ENCODE measurements around the gene PPP1R14C.
A peak's percentile ranks its signal among the peaks of the same experiment; 100 is the strongest.

PPP1R14C gene

DNA sequence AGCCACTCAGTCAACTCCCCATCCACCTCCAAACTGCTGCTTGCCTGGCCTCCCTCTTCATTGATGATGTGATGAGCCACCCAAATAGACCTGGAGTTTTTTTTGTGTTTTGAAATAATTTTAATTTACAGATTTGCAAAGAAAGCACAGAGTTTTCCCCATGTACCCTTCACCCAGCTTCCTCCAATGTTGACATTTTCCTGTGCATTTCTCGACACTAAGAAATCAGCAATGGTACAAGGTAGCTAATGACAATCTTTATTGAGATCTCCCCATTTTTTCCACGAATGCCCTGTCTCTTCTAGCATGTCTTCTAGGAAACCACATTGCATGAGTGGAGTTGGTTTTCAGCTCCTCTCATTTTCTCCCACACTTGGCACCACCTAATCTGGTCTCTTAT, 30.1 kb downstream of the PPP1R14C start:
- Histone ChIP-seq H4K8ac (ENCODE audit: low read length) (no peak overlapping the region), H3K27me3 (ENCODE audit: control insufficient read depth in 1 of 2, insufficient read depth in 1 of 2, low read length in 2 of 2) (no peaks in the 10 kb centered on the region), H3K4me3 (ENCODE audit: insufficient read depth in 1 of 2, low read depth in 1 of 2, low read length in 2 of 2) (no peak overlapping the region), H3K4me1 (ENCODE audit: control insufficient read depth, insufficient read depth, low read depth, low read length) (peaks cover 19% of the 10 kb centered on the region), H2AK5ac (ENCODE audit: low read length, severe bottlenecking) (no peak overlapping the region), H3K27ac (ENCODE audit: low read length, poor library complexity, severe bottlenecking) (no peak overlapping the region), H3K23ac (ENCODE audit: low read length in 2 of 2) (no peak overlapping the region), H3K4me2 (ENCODE audit: low read length, poor library complexity, severe bottlenecking) (no peak overlapping the region), H3K36me3 (ENCODE audit: control insufficient read depth in 1 of 2, insufficient read depth in 2 of 2, low read depth in 1 of 2, low read length in 2 of 2) (no peaks in the 10 kb centered on the region), H3K9me3 (ENCODE audit: control insufficient read depth, low read length) (no peaks in the 10 kb centered on the region), H3K79me1 (replicated peaks; ENCODE audit: low read length, poor library complexity, severe bottlenecking) (no peaks in the 10 kb centered on the region), H2BK12ac (ENCODE audit: low read length in 2 of 2) (no peak overlapping the region), H2BK120ac (ENCODE audit: low read depth, low read length) (no peak overlapping the region), H3K9ac (ENCODE audit: low read length) (no peak overlapping the region), H2AFZ (ENCODE audit: low read depth, low read length) (no peak overlapping the region), H4K91ac (ENCODE audit: low read length) (no peak overlapping the region), H3K4ac (ENCODE audit: low read depth in 1 of 2, low read length in 2 of 2) (no peak overlapping the region), H3K18ac (ENCODE audit: low read depth in 1 of 2, low read length in 2 of 2) (no peak overlapping the region), H2BK5ac (ENCODE audit: low read depth, low read length, poor library complexity, severe bottlenecking) (no peak overlapping the region), H3K14ac (ENCODE audit: low read length in 2 of 2) (no peak overlapping the region), H2BK15ac (ENCODE audit: low read depth, poor library complexity, severe bottlenecking) (no peak overlapping the region)
- DNase-seq: no peak
- 80% methylated on average over 2 of the region's 2 CpGs for WGBS

DNA sequence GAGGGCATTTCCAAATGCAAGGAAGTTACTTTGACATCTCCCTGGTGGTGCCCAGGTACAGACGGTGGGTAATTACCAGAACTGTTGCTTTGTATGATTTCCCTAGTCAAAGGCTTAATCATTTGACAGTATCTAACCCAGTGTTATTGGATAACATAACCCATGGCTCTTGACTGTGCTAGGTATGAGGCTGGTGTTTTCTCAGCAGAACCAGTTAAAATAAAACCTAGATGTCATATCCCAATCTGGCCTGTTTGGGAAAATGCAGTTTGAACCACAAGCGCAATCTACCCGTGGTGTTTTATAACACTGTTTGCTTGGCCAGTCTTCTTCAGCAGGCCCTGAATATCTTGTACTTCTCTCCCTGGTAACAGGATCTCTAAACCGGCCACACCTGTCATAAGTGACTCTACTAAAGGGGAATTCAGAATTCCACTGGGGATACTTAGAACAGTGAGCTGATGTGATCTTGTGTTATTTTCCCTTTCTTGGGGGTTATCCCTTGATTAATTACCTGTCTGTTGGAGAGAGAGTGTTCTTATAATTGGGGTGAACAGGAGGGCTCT, 32.8 kb downstream of the PPP1R14C start:
- no peak overlapping the region for H2BK15ac ChIP-seq (ENCODE audit: low read depth, poor library complexity, severe bottlenecking)
- WGBS: 100% methylated on average over 4 of the region's 4 CpGs
- H2BK120ac ChIP-seq (ENCODE audit: low read depth, low read length): no peak overlapping the region
- H3K36me3 ChIP-seq (ENCODE audit: control insufficient read depth in 1 of 2, insufficient read depth in 2 of 2, low read depth in 1 of 2, low read length in 2 of 2): no peaks in the 10 kb centered on the region
- H3K23ac ChIP-seq (ENCODE audit: low read length in 2 of 2): no peak overlapping the region
- H4K8ac ChIP-seq (ENCODE audit: low read length): no peak overlapping the region
- H3K27me3 ChIP-seq (ENCODE audit: control insufficient read depth in 1 of 2, insufficient read depth in 1 of 2, low read length in 2 of 2): peaks cover 0 to 4% of the 10 kb centered on the region in 2 experiments
- H3K79me1 ChIP-seq (replicated peaks; ENCODE audit: low read length, poor library complexity, severe bottlenecking): peaks cover 3% of the 10 kb centered on the region
- H3K14ac ChIP-seq (ENCODE audit: low read length in 2 of 2): no peak overlapping the region
- no peak overlapping the region for H2AFZ ChIP-seq (ENCODE audit: low read depth, low read length)
- H3K27ac ChIP-seq (ENCODE audit: low read length, poor library complexity, severe bottlenecking): peak overlapping the region; percentile 64
- no peak overlapping the region for H3K4me2 ChIP-seq (ENCODE audit: low read length, poor library complexity, severe bottlenecking)
- H3K9me3 ChIP-seq (ENCODE audit: control insufficient read depth, low read length): no peaks in the 10 kb centered on the region
- no peak overlapping the region for H3K18ac ChIP-seq (ENCODE audit: low read depth in 1 of 2, low read length in 2 of 2)
- DNase-seq: no peak
- H3K4ac ChIP-seq (ENCODE audit: low read depth in 1 of 2, low read length in 2 of 2): no peak overlapping the region
- no peak overlapping the region for H2BK12ac ChIP-seq (ENCODE audit: low read length in 2 of 2)
- no peak overlapping the region for H3K4me3 ChIP-seq (ENCODE audit: insufficient read depth in 1 of 2, low read depth in 1 of 2, low read length in 2 of 2)
- H2BK5ac ChIP-seq (ENCODE audit: low read depth, low read length, poor library complexity, severe bottlenecking): no peak overlapping the region
- H4K91ac ChIP-seq (ENCODE audit: low read length): no peak overlapping the region
- H3K9ac ChIP-seq (ENCODE audit: low read length): no peak overlapping the region
- H3K4me1 ChIP-seq (ENCODE audit: control insufficient read depth, insufficient read depth, low read depth, low read length): peaks cover 27% of the 10 kb centered on the region
- H2AK5ac ChIP-seq (ENCODE audit: low read length, severe bottlenecking): peak overlapping the region; percentile 69

DNA sequence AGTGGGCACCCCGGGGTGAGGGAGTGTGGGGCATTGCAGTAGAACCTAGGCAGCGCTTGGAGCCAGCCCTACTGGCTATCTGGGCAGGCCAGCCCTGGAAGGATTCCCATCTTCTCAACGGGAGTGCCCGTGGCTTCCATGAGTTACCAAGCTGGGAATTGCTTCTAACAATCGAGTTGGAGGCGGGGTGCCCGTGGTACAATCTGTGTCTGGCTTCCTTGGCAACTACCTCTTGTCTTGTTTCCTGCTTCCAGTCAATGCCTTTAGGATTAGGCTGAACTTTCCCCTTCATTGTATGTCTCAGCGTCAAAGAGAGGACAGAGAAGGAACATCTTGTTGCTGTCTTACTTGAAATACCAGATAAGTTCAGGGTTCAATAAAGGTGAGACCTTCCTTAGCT, 33.3 kb downstream of the PPP1R14C start:
- no peak overlapping the region for H3K18ac ChIP-seq (ENCODE audit: low read depth in 1 of 2, low read length in 2 of 2)
- H4K8ac ChIP-seq (ENCODE audit: low read length): no peak overlapping the region
- H3K36me3 ChIP-seq (ENCODE audit: control insufficient read depth in 1 of 2, insufficient read depth in 2 of 2, low read depth in 1 of 2, low read length in 2 of 2): no peaks in the 10 kb centered on the region
- H2BK12ac ChIP-seq (ENCODE audit: low read length in 2 of 2): no peak overlapping the region
- H4K91ac ChIP-seq (ENCODE audit: low read length): no peak overlapping the region
- H3K23ac ChIP-seq (ENCODE audit: low read length in 2 of 2): no peak overlapping the region
- no peak overlapping the region for H3K14ac ChIP-seq (ENCODE audit: low read length in 2 of 2)
- H3K79me1 ChIP-seq (replicated peaks; ENCODE audit: low read length, poor library complexity, severe bottlenecking): peaks cover 3% of the 10 kb centered on the region
- H3K4ac ChIP-seq (ENCODE audit: low read depth in 1 of 2, low read length in 2 of 2): no peak overlapping the region
- no peak overlapping the region for H2BK15ac ChIP-seq (ENCODE audit: low read depth, poor library complexity, severe bottlenecking)
- H2AK5ac ChIP-seq (ENCODE audit: low read length, severe bottlenecking): peak overlapping the region; percentile 69
- H2BK120ac ChIP-seq (ENCODE audit: low read depth, low read length): no peak overlapping the region
- DNase-seq: no peak
- H3K9ac ChIP-seq (ENCODE audit: low read length): no peak overlapping the region
- H3K4me3 ChIP-seq (ENCODE audit: insufficient read depth in 1 of 2, low read depth in 1 of 2, low read length in 2 of 2): no peak overlapping the region
- 90% methylated on average over 8 of the region's 8 CpGs for WGBS
- H3K9me3 ChIP-seq (ENCODE audit: control insufficient read depth, low read length): no peaks in the 10 kb centered on the region
- H2BK5ac ChIP-seq (ENCODE audit: low read depth, low read length, poor library complexity, severe bottlenecking): no peak overlapping the region
- no peak overlapping the region for H3K4me2 ChIP-seq (ENCODE audit: low read length, poor library complexity, severe bottlenecking)
- peaks cover 0 to 4% of the 10 kb centered on the region in 2 experiments for H3K27me3 ChIP-seq (ENCODE audit: control insufficient read depth in 1 of 2, insufficient read depth in 1 of 2, low read length in 2 of 2)
- peaks cover 27% of the 10 kb centered on the region for H3K4me1 ChIP-seq (ENCODE audit: control insufficient read depth, insufficient read depth, low read depth, low read length)
- H2AFZ ChIP-seq (ENCODE audit: low read depth, low read length): no peak overlapping the region
- H3K27ac ChIP-seq (ENCODE audit: low read length, poor library complexity, severe bottlenecking): peak overlapping the region; percentile 64

DNA sequence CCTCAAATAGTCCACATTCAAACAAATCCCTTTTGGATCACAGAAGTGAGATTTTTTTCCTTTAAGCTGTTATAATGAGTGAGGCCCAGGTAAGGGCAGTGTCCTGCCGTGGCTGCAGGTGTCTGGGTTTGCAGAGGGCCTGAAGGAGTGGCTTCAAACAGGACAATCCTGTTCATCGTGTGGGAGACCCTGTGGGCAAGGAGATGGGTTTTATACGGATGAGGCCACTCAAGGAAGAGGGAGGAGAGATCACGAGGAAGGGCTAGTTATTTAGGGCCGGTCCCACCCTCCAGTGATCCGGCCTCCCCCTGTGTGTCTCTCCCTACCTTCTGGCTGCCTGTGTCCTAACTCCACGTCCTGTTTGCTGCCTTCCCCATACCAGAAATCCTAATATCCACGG, 33.8 kb downstream of the PPP1R14C start:
- H3K27ac ChIP-seq (ENCODE audit: low read length, poor library complexity, severe bottlenecking): peak overlapping the region; percentile 64
- no peak overlapping the region for H3K14ac ChIP-seq (ENCODE audit: low read length in 2 of 2)
- no peak overlapping the region for H3K4me3 ChIP-seq (ENCODE audit: insufficient read depth in 1 of 2, low read depth in 1 of 2, low read length in 2 of 2)
- H2BK5ac ChIP-seq (ENCODE audit: low read depth, low read length, poor library complexity, severe bottlenecking): no peak overlapping the region
- H3K9me3 ChIP-seq (ENCODE audit: control insufficient read depth, low read length): no peaks in the 10 kb centered on the region
- H4K91ac ChIP-seq (ENCODE audit: low read length): no peak overlapping the region
- H2AK5ac ChIP-seq (ENCODE audit: low read length, severe bottlenecking): peak overlapping the region; percentile 27
- H3K23ac ChIP-seq (ENCODE audit: low read length in 2 of 2): no peak overlapping the region
- H3K4ac ChIP-seq (ENCODE audit: low read depth in 1 of 2, low read length in 2 of 2): no peak overlapping the region
- H3K4me1 ChIP-seq (ENCODE audit: control insufficient read depth, insufficient read depth, low read depth, low read length): peaks cover 27% of the 10 kb centered on the region
- no peak overlapping the region for H2BK12ac ChIP-seq (ENCODE audit: low read length in 2 of 2)
- H3K79me1 ChIP-seq (replicated peaks; ENCODE audit: low read length, poor library complexity, severe bottlenecking): peaks cover 3% of the 10 kb centered on the region
- no peak overlapping the region for H3K18ac ChIP-seq (ENCODE audit: low read depth in 1 of 2, low read length in 2 of 2)
- H2BK120ac ChIP-seq (ENCODE audit: low read depth, low read length): no peak overlapping the region
- no peak overlapping the region for H2BK15ac ChIP-seq (ENCODE audit: low read depth, poor library complexity, severe bottlenecking)
- DNase-seq: no peak
- no peak overlapping the region for H3K4me2 ChIP-seq (ENCODE audit: low read length, poor library complexity, severe bottlenecking)
- H3K36me3 ChIP-seq (ENCODE audit: control insufficient read depth in 1 of 2, insufficient read depth in 2 of 2, low read depth in 1 of 2, low read length in 2 of 2): no peaks in the 10 kb centered on the region
- H3K27me3 ChIP-seq (ENCODE audit: control insufficient read depth in 1 of 2, insufficient read depth in 1 of 2, low read length in 2 of 2): peaks cover 0 to 4% of the 10 kb centered on the region in 2 experiments
- H3K9ac ChIP-seq (ENCODE audit: low read length): no peak overlapping the region
- no peak overlapping the region for H4K8ac ChIP-seq (ENCODE audit: low read length)
- 89% methylated on average over 5 of the region's 8 CpGs for WGBS
- no peak overlapping the region for H2AFZ ChIP-seq (ENCODE audit: low read depth, low read length)
